Endothelial cell of hepatic sinusoid (primary cell): ENCODE results near the gene PRKAG2.

Experiments
- in situ Hi-C: cut with HindIII; loops from 2 replicates; pipeline ENCODE4 v1.10.0; 2017; ENCODE audit warnings: low sequenced_read_pairs

PRKAG2 gene

GRCh38 chr7:151691449-151691848 lies 185.5 kb downstream of the PRKAG2 start:
- in situ Hi-C loops = no loop called here

DNA sequence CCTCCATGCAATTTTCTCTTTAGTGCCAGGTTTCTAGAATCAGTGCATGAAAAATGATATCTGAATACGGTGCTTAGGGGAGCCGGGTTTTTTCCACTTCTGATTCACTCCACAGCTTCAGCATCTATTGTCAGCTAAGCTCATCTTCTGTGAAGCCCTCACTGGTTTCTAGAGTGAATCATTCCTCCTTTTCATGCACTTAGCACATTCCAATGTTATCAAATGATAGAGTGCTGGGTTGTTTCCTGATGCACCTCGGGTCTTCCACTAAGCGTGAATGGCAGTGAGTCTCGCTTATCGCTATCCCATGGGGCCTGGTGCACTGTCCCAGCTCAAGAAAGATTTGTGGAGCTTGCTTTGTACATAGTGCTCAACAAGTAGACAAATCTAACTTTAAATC lies 186.3 kb downstream of the PRKAG2 start:
- in situ Hi-C loops = no loop called here

GRCh38 chr7:151689196-151689971 lies 187.5 kb downstream of the PRKAG2 start:
- in situ Hi-C loops = no loop called here

GRCh38 chr7:151688236-151688780 lies 188.6 kb downstream of the PRKAG2 start:
- in situ Hi-C loops = no loop called here

DNA sequence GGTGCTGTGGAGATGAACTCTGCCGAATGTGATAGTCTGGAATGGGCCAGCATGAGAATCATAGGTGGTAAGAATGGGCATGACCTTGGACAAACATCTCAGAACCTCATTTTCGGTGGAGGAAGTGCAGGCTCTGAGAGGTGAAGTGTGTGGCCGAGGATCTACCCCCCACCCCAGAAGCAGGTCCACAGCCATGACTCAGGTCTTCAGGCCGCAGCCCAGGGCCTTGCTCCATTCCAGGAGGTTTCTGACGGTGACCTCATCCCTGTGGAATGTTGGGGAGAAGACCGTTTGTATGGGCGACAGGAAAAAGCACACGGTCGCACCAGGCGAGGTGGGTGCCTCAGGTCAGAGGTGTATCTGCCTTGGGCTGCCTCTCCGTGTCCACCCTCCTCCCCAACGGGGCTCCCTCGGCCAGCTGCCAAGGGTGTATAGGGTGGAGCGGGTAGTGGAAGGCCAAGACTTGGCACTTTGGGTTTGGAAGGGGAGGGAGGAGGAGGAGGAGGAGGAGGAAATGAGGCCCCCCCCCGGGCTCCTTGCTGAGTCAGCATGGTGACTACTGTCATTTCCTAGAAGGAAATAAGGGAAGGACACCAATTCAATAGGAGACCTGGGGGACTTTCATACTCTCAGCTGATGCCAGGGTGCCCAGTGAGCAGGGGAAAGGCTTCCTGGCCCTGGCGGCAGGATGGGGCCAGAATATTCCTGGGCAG lies 189.2 kb downstream of the PRKAG2 start:
- in situ Hi-C loops = no loop called here

- in situ Hi-C loops = no loop called here
Measured at GRCh38 chr7:151686826-151687225, 190.1 kb downstream of the PRKAG2 start.

DNA sequence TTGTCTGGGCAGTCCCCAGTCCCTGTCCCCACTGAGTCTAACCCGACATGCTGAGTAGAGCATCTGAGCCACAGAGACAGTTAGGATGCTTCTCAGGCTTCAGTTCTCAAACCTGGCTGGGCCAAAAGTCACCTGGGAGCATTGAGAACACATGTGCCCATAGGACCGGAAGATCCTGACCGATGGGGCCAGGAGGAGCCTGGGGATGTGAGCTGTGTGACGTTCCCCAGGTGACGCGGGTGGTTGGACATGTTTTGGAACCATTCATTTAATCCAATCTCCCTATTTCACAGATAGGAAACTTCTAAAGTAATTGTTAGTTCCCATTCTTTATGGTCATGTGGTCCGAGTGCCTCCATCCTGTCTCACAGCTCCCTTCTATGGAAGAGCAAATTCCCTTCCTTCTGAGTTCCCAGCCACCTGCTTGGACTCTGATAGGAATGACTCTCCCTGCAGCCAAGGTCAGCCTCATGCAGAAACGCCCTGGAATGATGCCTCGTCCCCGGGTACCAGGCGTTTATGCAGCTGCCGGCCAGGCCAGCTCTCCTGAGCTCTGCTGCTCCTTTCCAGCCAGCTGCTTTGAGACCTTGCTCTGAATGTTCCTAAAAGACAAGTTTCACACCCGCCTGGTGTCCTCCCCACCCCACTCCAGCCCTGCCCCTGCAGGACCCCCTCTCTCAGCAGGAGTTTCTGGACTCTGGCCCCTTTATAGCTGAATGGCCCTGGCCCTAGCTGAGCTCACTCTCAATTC lies 190.7 kb downstream of the PRKAG2 start:
- in situ Hi-C loops = no loop called here

DNA sequence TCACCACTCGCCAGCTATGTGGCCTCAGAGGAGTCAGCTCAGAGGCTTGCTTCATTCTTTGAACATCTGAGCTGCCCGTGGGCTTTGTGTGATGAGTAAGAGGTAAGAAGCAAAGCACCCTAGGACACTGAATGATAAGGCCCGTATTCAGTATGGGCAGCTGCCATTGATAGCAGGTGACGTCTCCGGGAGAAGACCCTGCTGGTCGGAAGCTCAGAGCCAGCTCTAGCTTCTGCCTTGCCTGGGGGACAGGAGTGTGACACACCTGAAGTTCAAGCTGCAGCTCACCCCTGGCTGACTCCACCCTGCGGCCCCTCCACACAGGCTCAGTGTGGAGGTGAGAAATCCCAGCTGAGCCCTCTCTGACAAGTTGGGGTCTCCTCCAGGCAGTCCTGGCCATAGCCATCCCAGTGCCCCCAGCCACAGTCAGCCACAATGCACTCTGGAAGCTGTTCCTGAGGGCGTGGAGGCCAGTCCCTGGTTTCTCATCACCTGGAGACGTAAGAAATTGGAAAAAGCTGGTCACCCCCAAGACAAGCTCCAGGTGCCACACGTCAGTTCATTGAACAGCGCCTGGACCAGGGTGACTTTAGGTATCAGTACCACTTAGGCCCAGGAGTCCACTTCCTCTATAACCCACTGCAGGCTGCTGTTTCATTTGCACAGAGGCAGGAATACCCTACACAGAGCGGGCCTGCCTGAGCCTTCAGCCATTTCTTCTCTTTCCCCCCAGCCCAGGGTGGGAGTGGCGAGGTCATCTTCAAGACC lies 192.3 kb downstream of the PRKAG2 start:
- in situ Hi-C loops = loop anchor here (5.0 kb wide), 1 partner anchor 77 kb away; no protein-coding TSS in a partner anchor

DNA sequence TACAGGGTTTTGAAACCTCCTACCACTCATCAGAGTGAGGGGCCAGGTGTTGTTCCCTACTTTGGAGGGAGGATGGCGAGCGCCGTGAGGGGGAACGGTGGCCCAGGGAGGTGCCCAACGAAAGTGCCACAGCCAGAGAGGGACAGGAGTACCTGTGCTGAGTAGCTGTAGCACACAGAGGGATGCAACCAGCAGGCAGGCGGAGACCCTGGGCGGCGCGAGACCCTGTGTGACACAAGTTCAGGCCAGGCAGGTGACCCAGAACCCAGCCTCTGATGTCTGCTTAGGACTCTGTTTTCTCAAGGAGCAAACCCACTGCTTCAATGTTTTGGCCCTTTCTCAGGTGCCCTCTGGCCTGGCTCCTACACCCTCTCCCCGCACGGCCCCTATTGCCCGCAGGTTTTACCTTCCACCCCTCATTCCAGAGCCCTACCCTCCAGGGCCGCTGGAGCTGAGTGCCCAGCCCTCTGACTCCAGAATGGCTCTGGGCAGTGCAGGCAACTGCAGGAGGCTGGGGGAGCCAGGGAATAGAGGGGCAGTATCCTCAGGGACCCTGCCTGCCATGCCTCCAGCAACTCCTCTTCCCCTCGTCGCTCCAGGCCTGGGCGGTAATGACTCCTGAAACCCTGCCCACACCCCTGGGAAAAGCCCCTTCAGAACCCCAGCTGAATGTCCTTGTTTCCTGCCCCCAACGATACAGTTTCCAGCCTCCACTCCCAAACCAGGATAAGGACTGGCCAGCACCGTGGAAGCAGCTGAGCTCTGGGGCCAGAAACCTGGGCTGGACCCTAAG lies 193.1 kb downstream of the PRKAG2 start:
- in situ Hi-C loops = loop anchor here (5.0 kb wide), 1 partner anchor 77 kb away; no protein-coding TSS in a partner anchor

DNA sequence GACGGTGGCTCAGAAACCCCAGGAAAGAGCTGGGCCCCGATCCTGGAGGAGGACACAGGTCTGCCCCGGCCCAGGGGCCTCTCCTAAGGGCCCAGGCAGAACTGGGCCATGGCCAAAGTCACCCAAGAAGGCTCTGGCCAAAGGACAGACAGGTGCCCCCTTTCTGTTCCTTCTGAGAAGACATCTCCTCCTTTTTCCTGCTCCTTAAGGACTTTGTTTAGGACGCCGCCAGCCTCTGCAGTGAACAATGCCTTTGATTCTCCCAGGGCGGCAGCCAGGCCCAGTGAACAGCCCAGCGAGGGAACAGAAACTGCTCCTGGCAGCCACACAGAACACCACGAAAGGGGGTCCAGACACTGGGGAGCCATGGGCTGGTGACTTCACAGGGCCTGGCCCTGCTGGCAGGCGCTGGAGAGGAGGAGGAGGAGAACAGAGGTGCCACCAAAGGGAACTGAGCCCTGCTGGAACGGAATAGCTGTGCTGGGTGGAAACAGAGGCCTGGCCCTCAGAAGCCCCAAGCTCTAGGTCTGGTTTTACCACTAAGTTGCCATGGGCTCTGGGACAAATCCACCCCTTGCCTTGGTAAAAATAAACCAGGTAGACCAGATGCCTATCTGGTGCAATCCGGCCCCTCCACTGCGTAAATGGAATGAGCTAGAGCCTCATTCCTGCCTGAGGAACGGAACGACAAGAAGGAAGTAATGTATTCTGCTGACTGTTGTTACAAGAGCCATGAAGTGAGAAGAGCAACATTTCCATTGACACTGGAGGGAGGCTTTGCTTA lies 193.9 kb downstream of the PRKAG2 start:
- in situ Hi-C loops = loop anchor here (5.0 kb wide), 1 partner anchor 76 kb away; no protein-coding TSS in a partner anchor

- in situ Hi-C loops = loop anchor here (5.0 kb wide), 1 partner anchor 74 kb away; no protein-coding TSS in a partner anchor
Measured at GRCh38 chr7:151681726-151682125, 195.2 kb downstream of the PRKAG2 start.

- in situ Hi-C loops = loop anchor here (5.0 kb wide), 1 partner anchor 74 kb away; no protein-coding TSS in a partner anchor
Measured at GRCh38 chr7:151680810-151681209, 196.1 kb downstream of the PRKAG2 start.

- in situ Hi-C loops = loop anchor here (5.0 kb wide), 1 partner anchor 73 kb away; no protein-coding TSS in a partner anchor
Measured at GRCh38 chr7:151679881-151680612, 196.9 kb downstream of the PRKAG2 start.

DNA sequence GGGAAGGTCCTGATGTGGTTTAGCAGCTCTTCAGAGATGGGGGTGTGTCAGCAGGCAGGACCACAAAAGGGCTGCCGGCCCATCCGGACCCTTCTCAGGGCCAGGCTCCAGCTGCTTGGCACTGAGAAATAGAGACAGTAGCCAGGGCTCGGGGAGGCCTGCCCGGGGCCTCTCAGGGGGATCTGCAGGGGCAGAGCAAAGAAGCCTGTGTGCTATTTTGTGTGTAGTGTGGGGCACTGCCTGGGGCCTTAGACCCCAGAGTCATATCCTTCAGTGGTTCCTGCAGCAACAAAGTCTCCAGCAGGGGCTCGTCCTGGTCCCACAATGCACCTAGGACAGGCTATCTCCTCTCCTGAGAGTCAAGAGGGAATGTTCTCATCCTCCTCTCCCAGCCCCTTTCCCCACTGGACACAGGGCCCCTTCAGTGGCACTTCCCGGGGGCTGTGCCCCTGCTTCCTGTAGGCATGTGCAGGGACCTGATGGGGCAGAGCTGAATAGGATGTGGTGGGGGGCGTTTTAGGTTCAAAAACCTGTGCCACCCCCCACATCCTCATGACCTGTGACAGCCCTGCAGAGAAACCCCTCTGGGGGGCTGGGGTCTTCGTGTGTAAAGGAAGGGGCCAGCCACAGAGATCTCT lies 197.7 kb downstream of the PRKAG2 start:
- in situ Hi-C loops = no loop called here

DNA sequence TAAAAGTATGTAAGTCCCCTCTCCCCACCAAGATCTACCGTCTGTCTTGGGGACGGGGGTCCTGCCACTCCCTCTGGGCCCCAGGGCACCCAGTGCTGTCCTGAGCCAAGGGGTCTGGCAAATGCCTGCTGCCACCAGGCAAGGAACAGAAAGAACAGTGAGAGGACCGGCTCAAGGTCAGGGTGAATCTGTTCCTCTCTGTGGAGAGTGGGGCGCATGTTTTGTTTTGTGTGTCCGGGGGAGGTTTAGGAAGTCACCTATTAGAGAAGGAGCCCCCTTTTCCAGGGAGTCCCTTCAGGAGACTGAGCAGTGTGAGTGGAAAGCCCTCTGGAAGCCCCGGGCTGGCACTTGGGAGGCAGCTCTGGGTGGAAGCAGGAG lies 198.7 kb downstream of the PRKAG2 start:
- in situ Hi-C loops = no loop called here

GRCh38 chr7:151677581-151678226 lies 199.2 kb downstream of the PRKAG2 start:
- in situ Hi-C loops = no loop called here

DNA sequence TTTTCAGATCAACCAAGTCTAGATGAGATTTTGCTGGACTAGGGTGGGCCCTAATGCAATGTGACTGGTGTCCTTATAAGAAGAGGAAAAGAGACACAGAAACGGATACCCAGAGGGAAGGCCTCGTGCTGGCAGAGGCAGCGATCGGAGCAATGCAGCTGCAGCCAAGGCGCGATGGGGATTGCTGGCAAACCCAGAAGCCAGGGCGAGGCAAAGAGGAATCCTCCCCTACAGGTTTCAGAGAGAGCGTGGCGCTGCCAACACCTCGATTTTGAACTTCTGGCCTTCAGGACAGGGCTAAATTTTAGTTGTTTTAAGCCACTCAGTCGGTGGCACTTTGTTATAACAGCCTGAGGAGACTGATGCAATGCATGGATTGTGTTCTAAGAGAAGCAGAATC lies 200.2 kb downstream of the PRKAG2 start:
- in situ Hi-C loops = no loop called here
